CD4-positive, alpha-beta T cell treated with Interleukin-15 for 1 hour (primary cell): ENCODE data around the gene TMPRSS11B.
"Not testable (repeated sequence)": the region's sequence is repeated elsewhere in the genome, so short reads cannot be mapped to it uniquely, and the experiment has no call there.

Experiments used
- DNase-seq: peaks from one replicate; pipeline ENCODE4 v3.0.0-alpha.2; 2020

Gene TMPRSS11B, protein sequence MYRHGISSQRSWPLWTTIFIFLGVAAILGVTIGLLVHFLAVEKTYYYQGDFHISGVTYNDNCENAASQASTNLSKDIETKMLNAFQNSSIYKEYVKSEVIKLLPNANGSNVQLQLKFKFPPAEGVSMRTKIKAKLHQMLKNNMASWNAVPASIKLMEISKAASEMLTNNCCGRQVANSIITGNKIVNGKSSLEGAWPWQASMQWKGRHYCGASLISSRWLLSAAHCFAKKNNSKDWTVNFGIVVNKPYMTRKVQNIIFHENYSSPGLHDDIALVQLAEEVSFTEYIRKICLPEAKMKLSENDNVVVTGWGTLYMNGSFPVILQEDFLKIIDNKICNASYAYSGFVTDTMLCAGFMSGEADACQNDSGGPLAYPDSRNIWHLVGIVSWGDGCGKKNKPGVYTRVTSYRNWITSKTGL

DNA sequence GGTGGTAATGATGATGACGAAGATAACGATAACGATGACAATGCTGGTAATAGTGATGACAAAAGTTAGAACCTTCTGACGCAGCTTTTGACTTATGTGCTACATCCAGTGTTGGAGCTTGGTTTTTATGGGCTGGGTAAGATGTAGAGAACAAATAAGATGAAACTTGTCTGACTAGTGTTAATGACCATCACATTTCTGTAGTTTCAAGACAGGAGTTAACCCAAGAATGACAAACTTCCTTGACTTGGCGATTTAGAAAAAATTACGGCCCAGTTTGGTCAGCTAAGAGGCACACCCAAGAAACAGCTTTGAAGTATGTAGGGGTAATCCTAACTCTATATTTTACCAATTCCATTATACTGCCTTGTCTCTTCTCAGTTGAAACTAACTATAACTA is at the start of gene TMPRSS11B:
TMPRSS11B (minus strand) TSS at position 101 of the 400 bp plus-strand sequence. CDS start 136 bp downstream, outside the sequence.
- no peak for DNase-seq

DNA sequence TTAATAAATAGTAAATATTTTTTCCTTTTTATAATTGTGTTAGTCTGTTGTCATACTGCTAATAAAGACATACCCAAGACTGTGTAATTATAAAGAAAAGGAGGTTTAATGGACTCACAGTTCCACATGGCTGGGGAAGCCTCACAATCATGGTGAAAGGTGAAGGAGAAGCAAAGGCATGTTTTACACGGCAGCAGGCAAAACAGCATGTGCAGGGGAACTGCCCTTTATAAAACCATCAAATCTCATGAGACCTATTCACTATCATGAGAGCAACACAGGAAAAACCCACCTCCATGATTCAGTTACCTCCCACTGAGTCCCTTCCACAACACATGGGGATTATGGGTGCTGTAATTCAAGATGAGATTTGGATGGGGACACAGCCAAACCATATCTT is 45.8 kb upstream of the TMPRSS11B start:
- no peak for DNase-seq

DNA sequence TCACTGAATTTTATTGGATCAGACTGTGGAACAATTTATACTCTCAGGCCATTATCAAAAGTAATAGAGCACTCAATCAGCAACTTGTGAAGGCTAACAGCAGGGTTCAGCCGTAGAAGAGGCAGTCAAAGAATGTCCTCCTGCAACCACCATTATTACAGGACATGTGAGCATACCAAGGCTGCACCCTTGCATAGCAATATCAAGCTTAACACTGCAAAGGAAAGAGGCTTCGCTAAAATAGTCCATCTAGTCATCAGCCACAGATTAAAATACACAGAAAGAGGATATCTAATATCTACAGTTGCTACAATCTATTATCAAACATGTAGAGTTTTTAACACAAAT is 42.9 kb upstream of the TMPRSS11B start:
- no peak for DNase-seq

GRCh38 chr4:68287704-68288392 is 42.4 kb upstream of the TMPRSS11B start:
- no peak for DNase-seq

DNA sequence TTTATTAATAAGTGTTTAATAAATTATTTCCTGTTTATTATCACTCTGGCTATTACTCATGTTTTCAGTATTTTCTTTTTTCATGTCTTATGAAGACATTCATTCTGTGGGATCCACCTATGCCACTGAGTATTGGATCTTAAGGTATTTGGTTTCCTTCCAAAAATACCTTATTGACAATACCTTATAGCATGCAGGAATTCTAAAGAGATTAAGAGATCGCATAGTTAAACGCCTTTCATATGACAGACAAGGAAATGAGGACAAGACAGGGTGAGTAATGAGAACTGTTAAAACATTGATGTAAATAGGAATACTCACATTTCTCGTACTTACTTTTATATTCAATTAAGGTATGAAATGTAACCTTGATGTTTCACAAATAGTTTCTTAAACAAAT is 38.2 kb upstream of the TMPRSS11B start:
- DNase-seq = no peak

DNA sequence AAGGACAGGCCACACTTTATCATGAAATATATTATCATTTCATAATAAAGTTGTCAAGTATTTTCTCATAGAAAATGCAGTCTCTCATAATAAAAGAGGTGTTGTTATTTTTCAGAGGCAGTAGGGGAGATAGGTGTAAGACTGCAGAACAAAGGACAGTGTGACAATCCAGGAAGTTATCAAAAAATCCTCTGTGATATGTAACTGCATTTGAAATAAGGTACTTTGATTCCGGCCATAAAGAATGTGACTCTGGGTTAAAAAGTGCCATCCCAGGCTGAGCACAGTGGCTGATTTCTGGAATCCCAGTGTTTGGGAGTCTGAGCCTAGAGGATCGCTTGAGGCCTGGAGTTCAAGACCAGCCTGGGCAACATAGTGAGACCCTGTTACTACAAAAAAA is 37.6 kb upstream of the TMPRSS11B start:
- DNase-seq = no peak

- not testable (repeated sequence) for DNase-seq
Observed at GRCh38 chr4:68281796-68282740, 36.6 kb upstream of the TMPRSS11B start.

- DNase-seq = no peak
Observed at GRCh38 chr4:68278029-68278428, 32.5 kb upstream of the TMPRSS11B start.

GRCh38 chr4:68277627-68278026 is 32.1 kb upstream of the TMPRSS11B start:
- DNase-seq = no peak

- no peak for DNase-seq
Observed at GRCh38 chr4:68272860-68273259, 27.4 kb upstream of the TMPRSS11B start.

GRCh38 chr4:68272380-68272779 is 26.9 kb upstream of the TMPRSS11B start:
- DNase-seq = no peak

DNA sequence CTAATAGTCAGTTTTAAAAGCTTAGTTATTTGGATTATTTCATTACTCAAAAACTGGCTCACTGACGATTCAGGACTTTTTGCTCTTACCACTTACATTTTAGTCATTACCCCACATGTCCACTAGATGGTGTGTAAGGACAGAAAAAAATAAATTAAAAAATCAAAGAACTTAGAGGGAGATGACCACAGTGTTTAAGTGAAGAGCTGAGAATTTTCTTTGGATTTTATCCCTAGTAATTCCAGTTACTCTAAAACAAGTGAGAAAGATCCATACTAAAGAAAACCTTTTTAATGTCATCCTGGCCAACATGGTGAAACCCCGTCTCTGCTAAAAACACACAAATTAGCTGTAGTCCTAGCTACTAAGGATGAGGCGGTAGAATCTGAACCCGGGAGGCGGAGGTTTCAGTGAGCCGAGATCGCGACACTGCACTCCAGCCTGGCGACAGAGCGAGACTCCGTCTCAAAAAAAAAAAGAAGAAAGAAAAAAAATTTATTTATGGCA is 26.4 kb upstream of the TMPRSS11B start:
- no peak for DNase-seq

DNA sequence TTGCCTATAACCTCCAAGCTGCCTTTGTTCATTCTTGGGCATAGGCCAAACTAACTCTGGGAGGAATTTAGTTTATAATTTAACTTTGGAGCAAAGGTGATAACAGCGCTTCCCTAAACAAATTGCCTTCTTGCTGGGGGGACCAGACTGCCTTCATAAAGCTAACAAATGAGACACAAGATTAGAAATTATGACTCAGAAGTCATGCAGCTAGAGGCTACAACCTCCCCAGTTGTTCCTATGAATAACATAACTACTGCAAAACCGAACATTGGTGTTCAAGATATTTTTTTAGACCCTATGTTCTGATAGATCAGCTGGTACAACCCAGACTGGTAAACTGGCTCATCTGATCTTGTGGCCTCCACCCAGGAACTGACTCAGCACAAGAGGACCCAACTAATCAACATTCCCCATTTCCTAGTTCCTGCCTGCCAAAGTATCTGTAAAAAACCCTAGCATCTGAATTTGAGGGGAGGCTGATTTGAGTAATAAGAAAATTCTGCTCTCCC is 22.0 kb upstream of the TMPRSS11B start:
- DNase-seq = no peak

GRCh38 chr4:68264875-68265565 is 19.5 kb upstream of the TMPRSS11B start:
- no peak for DNase-seq

DNA sequence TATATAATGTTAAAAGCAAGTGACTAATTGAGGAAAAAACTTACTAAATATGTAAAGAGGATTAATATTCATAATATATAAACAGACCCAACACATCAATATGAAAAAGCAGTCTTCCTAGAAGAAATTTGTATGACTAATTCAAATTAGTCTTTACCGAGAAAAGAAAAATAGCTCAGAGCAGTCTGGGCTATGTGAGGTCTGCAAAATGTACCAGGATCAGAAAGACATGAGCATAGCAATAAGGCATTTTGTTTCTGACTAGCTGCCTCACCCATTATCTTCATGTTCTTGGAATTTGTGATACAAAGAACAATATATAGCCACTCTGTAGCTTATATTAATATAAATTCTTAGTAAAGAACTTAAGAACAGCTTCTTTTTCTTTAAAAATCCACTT is 13.7 kb upstream of the TMPRSS11B start:
- DNase-seq = no peak

DNA sequence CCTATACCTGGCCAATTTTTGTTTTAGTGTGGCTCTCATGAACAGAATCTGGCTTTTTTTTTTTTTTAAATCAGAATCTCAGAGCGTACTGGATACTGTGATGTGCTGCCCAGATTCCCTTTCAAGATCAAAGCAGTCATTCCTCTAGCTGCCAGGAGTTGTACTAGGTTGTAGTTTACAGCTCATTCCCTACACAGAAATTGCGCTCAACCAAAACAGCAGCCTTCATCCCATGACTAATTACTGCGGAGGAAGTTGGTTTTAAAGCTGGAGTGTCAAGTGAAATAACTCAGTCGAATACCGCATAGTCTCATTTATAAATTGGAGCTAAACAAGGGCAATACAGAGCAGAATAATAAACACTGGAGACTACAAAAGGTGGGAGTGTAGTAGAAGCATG is 12.2 kb upstream of the TMPRSS11B start:
- DNase-seq = no peak

DNA sequence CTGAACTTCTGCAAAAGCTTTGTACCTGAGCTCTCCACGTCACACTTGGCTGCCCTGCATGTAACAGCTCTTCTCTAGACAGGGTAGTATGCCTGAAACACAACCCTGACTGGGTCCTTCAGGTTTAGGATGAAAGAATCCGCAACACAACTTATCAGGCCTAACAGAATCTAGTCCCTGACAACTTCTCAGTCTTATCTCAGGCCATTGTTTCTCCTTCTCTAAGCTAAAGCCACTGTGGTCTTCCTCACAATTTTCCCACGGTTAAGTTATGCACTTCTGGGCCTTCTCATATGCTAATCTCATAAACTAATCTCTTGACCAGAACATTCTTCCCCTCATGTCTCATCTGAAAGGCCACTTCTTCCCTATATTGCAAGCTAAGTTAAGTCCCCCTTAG is 10.8 kb upstream of the TMPRSS11B start:
- no peak for DNase-seq

- DNase-seq = no peak
Observed at GRCh38 chr4:68250151-68250930, 4.8 kb upstream of the TMPRSS11B start.

GRCh38 chr4:68249434-68249833 is 3.9 kb upstream of the TMPRSS11B start:
- DNase-seq = no peak

GRCh38 chr4:68240620-68241019 is 4.9 kb downstream of the TMPRSS11B start:
- DNase-seq = no peak

- DNase-seq = no peak
Observed at GRCh38 chr4:68228568-68228967, 16.9 kb downstream of the TMPRSS11B start.
